A375 (cell line): ENCODE measurements around the gene PPP1R14D. TPM values are rescaled to one million over a fixed set of nuclear protein-coding genes. Genes with fewer than 3 reads are reported as not detected.

Experiments used
- small RNA-seq: library from RNA; depleted of rRNA; stranded (forward); fragments of <200 nt; gene quantifications from one replicate; pipeline ENCODE3, GENCODE V24; 2014
- total RNA-seq: library from RNA; depleted of rRNA; stranded (reverse); fragments of >200 nt; shearing (Covaris generic); gene quantifications from 2 replicates; pipeline ENCODE4 v1.2.3, GENCODE V29; 2014; rRNA removed

Gene PPP1R14D, protein sequence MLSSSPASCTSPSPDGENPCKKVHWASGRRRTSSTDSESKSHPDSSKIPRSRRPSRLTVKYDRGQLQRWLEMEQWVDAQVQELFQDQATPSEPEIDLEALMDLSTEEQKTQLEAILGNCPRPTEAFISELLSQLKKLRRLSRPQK
- not detected in 2 replicates for total RNA-seq

DNA sequence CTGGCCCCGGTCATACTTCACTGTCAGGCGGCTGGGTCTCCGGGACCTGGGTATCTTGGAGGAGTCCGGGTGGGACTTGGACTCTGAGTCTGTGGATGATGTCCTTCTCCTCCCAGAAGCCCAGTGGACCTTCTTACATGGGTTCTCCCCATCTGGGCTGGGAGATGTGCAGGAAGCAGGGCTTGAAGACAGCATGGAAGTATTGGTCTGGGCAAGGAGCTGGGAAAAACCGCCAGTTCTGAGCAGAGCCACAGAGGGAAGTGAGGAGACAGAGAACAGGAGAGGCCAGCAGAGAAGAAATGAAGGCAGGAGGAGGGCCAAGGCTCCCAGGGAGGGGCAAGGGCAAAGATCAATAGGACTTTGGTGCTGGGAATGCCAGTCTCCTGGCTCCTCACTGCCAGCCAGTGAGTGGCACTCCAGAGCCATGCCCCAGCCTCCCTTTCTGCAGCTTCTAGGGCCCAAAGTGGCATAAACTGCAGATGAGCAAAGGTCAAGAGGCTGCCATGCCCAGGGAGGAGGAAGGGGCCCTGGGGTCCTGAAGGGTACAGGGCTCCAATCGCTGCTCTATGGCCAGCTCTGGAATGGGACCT, at the start of gene PPP1R14D:
Gene PPP1R14D (minus strand): TSS at position 262 of the 590 bp plus-strand sequence. CDS start 67 bp downstream, at position 195.

DNA sequence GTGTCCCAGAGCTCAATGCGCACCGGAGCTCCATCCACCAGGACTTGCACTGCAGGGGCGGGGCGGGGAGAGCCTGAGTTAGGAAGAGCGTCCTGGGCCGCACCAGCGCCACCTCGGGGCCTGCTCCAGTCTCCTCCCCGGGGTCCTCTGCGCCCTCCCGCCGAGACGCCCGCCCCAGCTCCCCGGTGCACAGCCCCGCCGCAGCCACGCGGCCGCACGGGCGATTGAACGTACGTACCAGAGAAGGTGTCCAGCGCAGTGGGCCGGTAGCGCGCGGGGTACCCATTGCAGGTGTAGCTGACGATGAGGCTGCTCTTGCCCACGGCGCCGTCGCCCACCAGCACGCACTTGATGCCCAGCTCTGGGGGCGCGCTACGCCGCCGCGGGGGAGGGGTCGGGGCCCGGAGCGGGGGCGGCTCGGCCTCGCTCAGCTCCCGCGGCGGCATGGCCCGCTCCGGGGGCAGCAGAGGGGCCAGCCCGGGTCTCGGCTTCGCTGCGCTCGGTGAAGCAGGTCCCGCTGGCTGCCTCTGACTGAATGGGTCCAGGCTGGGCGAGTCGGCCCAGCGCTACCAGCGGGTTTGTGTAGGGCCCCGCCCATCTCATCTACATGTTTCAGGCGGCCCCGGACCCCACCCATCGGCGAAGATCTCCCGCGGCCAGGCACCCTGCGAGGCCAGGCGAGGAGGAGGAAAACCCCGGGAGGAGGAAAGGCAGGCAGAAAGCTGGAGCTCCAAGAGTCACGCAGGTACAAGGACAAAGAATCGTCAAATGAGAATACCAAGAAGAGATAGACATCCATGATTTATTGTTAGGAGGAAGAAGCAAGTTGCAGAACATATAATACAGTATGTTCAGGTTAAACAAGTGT, 45.4 kb upstream of the PPP1R14D start, which contains the start of gene RHOV:
Gene RHOV (minus strand): TSS at position 541 of the 868 bp plus-strand sequence. CDS start 95 bp downstream, at position 446.

DNA sequence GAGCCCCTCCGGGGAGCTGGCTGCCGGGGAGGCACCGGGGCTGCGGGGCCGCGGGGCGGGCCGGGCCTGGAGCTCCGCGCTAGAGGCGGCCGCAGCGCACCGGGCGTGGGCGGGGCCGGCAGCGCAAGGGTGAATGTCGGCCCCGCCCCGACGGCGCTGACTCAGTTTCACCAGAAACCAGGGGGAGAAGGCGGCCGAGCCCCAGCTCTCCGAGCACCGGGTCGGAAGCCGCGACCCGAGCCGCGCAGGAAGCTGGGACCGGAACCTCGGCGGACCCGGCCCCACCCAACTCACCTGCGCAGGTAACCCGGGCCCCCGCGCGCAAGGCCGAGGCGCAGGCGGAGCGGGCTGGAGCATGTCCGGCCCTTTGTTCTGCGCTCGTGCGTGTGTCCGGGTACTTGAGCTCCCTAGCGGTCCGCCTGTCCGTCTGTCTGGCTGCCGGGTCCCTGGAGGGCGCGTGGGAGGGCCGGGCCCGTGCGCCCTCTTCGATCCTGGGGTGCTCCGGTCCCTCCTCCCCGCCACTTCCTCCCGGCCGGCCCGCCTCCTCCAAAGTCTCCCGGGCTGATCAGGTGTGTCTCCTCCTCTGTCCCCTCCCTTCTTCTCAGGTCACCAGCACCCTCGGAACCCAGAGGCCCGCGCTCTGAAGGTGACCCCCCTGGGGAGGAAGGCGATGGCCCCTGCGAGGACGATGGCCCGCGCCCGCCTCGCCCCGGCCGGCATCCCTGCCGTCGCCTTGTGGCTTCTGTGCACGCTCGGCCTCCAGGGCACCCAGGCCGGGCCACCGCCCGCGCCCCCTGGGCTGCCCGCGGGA, 15.6 kb upstream of the PPP1R14D start, which contains the start of gene SPINT1:
Gene SPINT1 (plus strand): TSS at position 164 of the 811 bp plus-strand sequence. CDS start 507 bp downstream, at position 671.

GRCh38 chr15:40807028-40807887, 21.2 kb downstream of the PPP1R14D start, which contains the start of the genes DNAJC17 and ZFYVE19:
DNAJC17 (minus strand) TSS chr15:40807473; CDS start chr15:40807446, 27 bp downstream.
ZFYVE19 (plus strand) TSS chr15:40807089; CDS start chr15:40807590, 501 bp downstream.

GRCh38 chr15:40769274-40770146, 59.0 kb downstream of the PPP1R14D start, which contains the start of gene C15orf62:
C15orf62 (plus strand) TSS chr15:40769980; CDS start chr15:40770496, 516 bp downstream.

Small RNA genes within 50 kb of the gene (small RNA-seq; reads per million reads assigned to genes)
- gene AC025166.1, result not detected

Other genes with a start within 250 kb of the PPP1R14D start
- 25.2 and 26.9 TPM in 2 replicates for gene KNL1, start 234.5 kb downstream of the PPP1R14D start, total RNA-seq
- 28.1 and 29.8 TPM in 2 replicates for gene RAD51, start 133.5 kb downstream of the PPP1R14D start, total RNA-seq
- gene RMDN3, start 73.5 kb downstream of the PPP1R14D start, total RNA-seq, result 20.3 and 23.7 TPM in 2 replicates
- 29.0 and 31.7 TPM in 2 replicates for gene GCHFR, start 64.6 kb downstream of the PPP1R14D start, total RNA-seq
- 0.49 and 0.88 TPM in 2 replicates for gene C15orf62, start 58.7 kb downstream of the PPP1R14D start, total RNA-seq
- 26.9 and 28.2 TPM in 2 replicates for gene ZFYVE19, start 21.6 kb downstream of the PPP1R14D start, total RNA-seq
- 61.7 and 79.5 TPM in 2 replicates for gene DNAJC17, start 21.2 kb downstream of the PPP1R14D start, total RNA-seq
- 1.6 and 2.5 TPM in 2 replicates for gene SPINT1, start 15.3 kb upstream of the PPP1R14D start, total RNA-seq
- 3.7 and 5.9 TPM in 2 replicates for gene RHOV, start 45.5 kb upstream of the PPP1R14D start, total RNA-seq
- gene VPS18, start 65.7 kb upstream of the PPP1R14D start, total RNA-seq, result 23.5 and 29.8 TPM in 2 replicates
- gene DLL4, start 100.6 kb upstream of the PPP1R14D start, total RNA-seq, result 0.21 TPM in 1 of 2 replicates, not detected in the other
- gene CHAC1, start 124.8 kb upstream of the PPP1R14D start, total RNA-seq, result 52.0 and 66.8 TPM in 2 replicates